HTR-8/SVneo (cell line): ENCODE measurements around the gene KIF23.
A peak's percentile ranks its signal among the peaks of the same experiment; 100 is the strongest.
"Not testable (repeated sequence)": the region's sequence is repeated elsewhere in the genome, so short reads cannot be mapped to it uniquely, and the experiment has no call there.

Experiments
- DNase-seq: peaks from one replicate; pipeline ENCODE4 v3.0.0; 2011; ENCODE audit warnings: low spot score, mixed read lengths; ENCODE audit not compliant: insufficient read length
- FAIRE-seq: peaks from 2 replicates; lab custom pipeline; 2011; peaks lifted over from hg19 to GRCh38; lab: Jason Lieb, UNC

KIF23 gene

GRCh38 chr15:69424748-69425413 is 10.7 kb downstream of the KIF23 start:
- DNase-seq, result no peak
- FAIRE-seq, result no peak

- DNase-seq (no peak), FAIRE-seq (no peak)
Observed at GRCh38 chr15:69433831-69434230, 19.7 kb downstream of the KIF23 start.

GRCh38 chr15:69434238-69434637 is 20.1 kb downstream of the KIF23 start:
- DNase-seq, result no peak
- no peak for FAIRE-seq

- no peak for DNase-seq
- FAIRE-seq, result peak; percentile 58
Observed at GRCh38 chr15:69434679-69435078, 20.5 kb downstream of the KIF23 start.

- no peak for FAIRE-seq
- DNase-seq, result no peak
Observed at GRCh38 chr15:69435985-69436384, 21.8 kb downstream of the KIF23 start.

- FAIRE-seq, result no peak
- no peak for DNase-seq
Observed at GRCh38 chr15:69436951-69437350, 22.8 kb downstream of the KIF23 start.

GRCh38 chr15:69439623-69440022 is 25.5 kb downstream of the KIF23 start:
- DNase-seq, result no peak
- no peak for FAIRE-seq

- DNase-seq (no peak), FAIRE-seq (no peak)
Observed at GRCh38 chr15:69443032-69443611, 29.0 kb downstream of the KIF23 start.

GRCh38 chr15:69444686-69445085 is 30.5 kb downstream of the KIF23 start:
- FAIRE-seq, result peak; percentile 16
- DNase-seq, result no peak

- FAIRE-seq (no peak), DNase-seq (no peak)
Observed at GRCh38 chr15:69446953-69447352, 32.8 kb downstream of the KIF23 start.

- DNase-seq, FAIRE-seq: not testable (repeated sequence)
Observed at GRCh38 chr15:69450221-69450620, 36.1 kb downstream of the KIF23 start.

- FAIRE-seq (no peak), DNase-seq (no peak)
Observed at GRCh38 chr15:69450968-69451695, 37.0 kb downstream of the KIF23 start.

- DNase-seq, result no peak
- FAIRE-seq, result no peak
Observed at GRCh38 chr15:69451951-69452691, 38.0 kb downstream of the KIF23 start.

- peak; percentile 38 for FAIRE-seq
- DNase-seq, result peak; percentile 95
Observed at GRCh38 chr15:69452692-69453521, 38.8 kb downstream of the KIF23 start, which contains the start of gene RPLP1. Gene RPLP1, plus strand, starts transcription at chr15:69452818. Its CDS starts 131 bp downstream, at chr15:69452949.

- FAIRE-seq (no peak), DNase-seq (no peak)
Observed at GRCh38 chr15:69454953-69455352, 40.8 kb downstream of the KIF23 start.

GRCh38 chr15:69456208-69457166 is 42.3 kb downstream of the KIF23 start:
- FAIRE-seq (no peak), DNase-seq (no peak)

- DNase-seq (no peak), FAIRE-seq (no peak)
Observed at GRCh38 chr15:69457304-69458280, 43.4 kb downstream of the KIF23 start.

GRCh38 chr15:69459066-69459465 is 44.9 kb downstream of the KIF23 start:
- DNase-seq (no peak), FAIRE-seq (no peak)
